Heart right ventricle (tissue), 16 donors: ENCODE measurements around the gene NR5A2. TPM values are rescaled to one million over a fixed set of nuclear protein-coding genes. Genes with fewer than 3 reads are reported as not detected.
A peak's percentile ranks its signal among the peaks of the same experiment; 100 is the strongest.

ENCODE experiments used
- ATAC-seq, 8 donors: fragments of 200-7000 bp; cut with Tn5 transposase; one replicate each; pipeline ENCODE4 v1.9.1; 2020; ENCODE audit warnings: mild to moderate bottlenecking in 8 of 8, moderate library complexity in 8 of 8, moderate number of reproducible peaks in 1 of 8
- DNase-seq, 2 donors: peaks; one replicate each; pipeline ENCODE4 v3.0.0-alpha.2; 2020
- H3K27ac ChIP-seq, 10 donors: fragments of 200-600 bp; sonication (generic) in 2 of 10; one replicate each; pipeline versions ENCODE4 v1.5.0 to v1.8.0; 2020 to 2022; ENCODE audit warnings: mild to moderate bottlenecking in 3 of 10
- H3K27me3 ChIP-seq, 7 donors: fragments of 200-600 bp; one replicate each; pipeline ENCODE4 v1.8.0; 2021 to 2022; ENCODE audit warnings: mild to moderate bottlenecking in 2 of 7
- H3K36me3 ChIP-seq, 9 donors: fragments of 200-600 bp; sonication (generic) in 1 of 9; one replicate each; pipeline versions ENCODE4 v1.5.0 to v1.8.0; 2020 to 2022; ENCODE audit warnings: mild to moderate bottlenecking in 2 of 9
- H3K4me1 ChIP-seq, 9 donors: fragments of 200-600 bp; sonication (generic) in 1 of 9; one replicate each; pipeline versions ENCODE4 v1.5.0 to v1.8.0; 2020 to 2022; ENCODE audit warnings: mild to moderate bottlenecking in 4 of 9
- H3K4me3 ChIP-seq, 10 donors: fragments of 200-600 bp; sonication (generic) in 2 of 10; one replicate each; pipeline versions ENCODE4 v1.5.0 to v1.8.0; 2020 to 2022; ENCODE audit warnings: mild to moderate bottlenecking in 7 of 10, moderate library complexity in 2 of 10
- H3K9me3 ChIP-seq, 11 donors: fragments of 200-600 bp in 10 of 11; sonication (generic) in 2 of 11; one replicate each; pipeline versions ENCODE4 v1.5.0 to v1.8.0; 2013 to 2022; ENCODE audit warnings: mild to moderate bottlenecking in 2 of 11, control low read depth in 1 of 11, moderate library complexity in 1 of 11
- WGBS, 2 donors: extraction: QIAGEN DNeasy Blood & Tissue Kit; methylation state at CpG; one replicate each; pipeline ENCODE4 v1.1.7; 2013; ENCODE audit warnings: inconsistent platforms in 1 of 2; 5-methylcytosine and 5-hydroxymethylcytosine counted together
- intact Hi-C, 10 donors: fragments of 100-400 bp; cut with DNase I; formaldehyde crosslinking; loops; one replicate each; pipeline versions ENCODE4 v1.11.1 to v1.14.2; 2022
- polyA plus RNA-seq, 2 donors: library from polyadenylated mRNA; stranded (reverse); fragments of 200-250 nt; gene quantifications; one replicate each; pipeline ENCODE4 v1.2.3, GENCODE V29; 2013
- total RNA-seq, 10 donors: library from RNA; stranded (reverse); fragmentation: NEBNext Ultra II Directional in 3 of 10; extraction: Animal tissue kit (Norgen Biotek cat#: 25700) in 3 of 10; gene quantifications; one replicate each; pipeline versions ENCODE4 v1.2.1 to v1.2.4, GENCODE V29; 2021 to 2023
- TF ChIP-seq, protein P1 (sequence below), 9 donors: fragments of 200-600 bp; sonication (generic) in 2 of 9; IDR thresholded peaks; one replicate each; pipeline versions ENCODE4 v1.5.0 to v1.8.0; 2021 to 2022; ENCODE audit warnings: antibody characterized with exemption in 9 of 9, mild to moderate bottlenecking in 5 of 9, moderate library complexity in 1 of 9
- donor health status: Arrhythmogenic right ventricular cardiomyopathy.
- donor health status: ischemic (EF 13 %, LVEDD 7.1; RV severe dilation, severe dysfunction).
- donor health status: healthy with polysubstance abuse.
- donor health status: DM: no; HTN: yes; CAD: no.
- donor health status: DM: no; HTN: no; CAD: no.
- donor health status: ischemic (EF 25% LVEDD 6.9; RV normal size, moderate dysfunction).
- donor health status: ischemic (EF 25% LVEDD 5.7; RV mildly dilated, moderate dysfunction).
- donor health status: healthy.
- donor health status: DM: yes; HTN: yes; CAD: no.
- donor health status: Ischemic cardiomyopathy.
- donor health status: ischemic (EF 35%, LVEDD 5.7; RV mildly dilated, moderate dysfunction).
- donor health status: nonischemic (EF 11% LVEDD 7.7; RV severe dilation, severe dysfunction).
- donor health status: DM: yes; HTN: yes; CAD: no.
- donor health status: PGD.
- donor health status: ischemic (EF 29% LVEDD 5.4; RV normal size, mild dysfunction).
- donor health status: nonischemic (EF 23%, LVEDD 6.1; RV moderate dilation, normal function).

Gene NR5A2
- total and polyA plus RNA-seq, 12 donors = 0.52 to 1.9 (median 1.3) TPM

DNA sequence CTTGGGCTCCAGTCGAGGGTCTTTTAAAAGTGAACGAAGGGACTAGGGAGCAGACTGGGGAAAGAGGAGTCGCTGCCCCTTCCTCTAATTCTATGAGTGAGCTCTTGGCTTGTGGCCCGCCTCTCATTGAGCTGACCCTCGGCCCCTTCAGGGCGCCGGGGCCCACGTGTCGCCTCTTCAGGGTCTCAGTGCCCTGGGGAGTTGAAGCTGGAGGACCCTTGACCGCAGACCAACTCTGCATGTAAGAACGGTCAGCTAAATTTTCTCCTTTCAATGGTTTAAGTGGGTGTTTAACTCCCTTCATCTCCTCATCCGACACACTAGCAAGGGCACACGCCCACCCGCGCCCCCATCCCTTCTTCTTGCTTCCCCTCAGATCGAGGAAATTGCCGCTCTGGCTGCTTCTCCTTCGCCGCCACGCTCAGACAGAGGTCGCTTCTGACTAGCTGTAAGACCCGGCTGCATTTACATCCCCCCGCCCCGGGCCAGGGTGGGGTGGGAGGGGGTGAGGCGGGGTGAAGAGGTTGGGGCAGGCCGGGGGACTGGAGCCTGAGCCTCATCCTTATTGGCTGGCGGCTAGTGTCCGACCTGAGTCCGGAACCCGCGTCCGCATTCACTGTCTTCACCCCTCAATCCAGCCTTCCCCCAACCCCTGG, 10.9 kb downstream of the NR5A2 start:
- DNase-seq = no peak
- Histone ChIP-seq H3K9me3 (no peaks in the 10 kb centered on the region), H3K4me3 (peak overlapping the region in 8 of 10 donors; percentile 47 to 64 (median 60)), H3K27me3 (peaks cover 31 to 100% (median 100%) of the 10 kb centered on the region in 7 donors), H3K36me3 (no peaks in the 10 kb centered on the region), H3K4me1 (peaks cover 0 to 73% (median 61%) of the 10 kb centered on the region in 9 donors), H3K27ac (no peak overlapping the region)
- TF ChIP-seq, protein P1, sequence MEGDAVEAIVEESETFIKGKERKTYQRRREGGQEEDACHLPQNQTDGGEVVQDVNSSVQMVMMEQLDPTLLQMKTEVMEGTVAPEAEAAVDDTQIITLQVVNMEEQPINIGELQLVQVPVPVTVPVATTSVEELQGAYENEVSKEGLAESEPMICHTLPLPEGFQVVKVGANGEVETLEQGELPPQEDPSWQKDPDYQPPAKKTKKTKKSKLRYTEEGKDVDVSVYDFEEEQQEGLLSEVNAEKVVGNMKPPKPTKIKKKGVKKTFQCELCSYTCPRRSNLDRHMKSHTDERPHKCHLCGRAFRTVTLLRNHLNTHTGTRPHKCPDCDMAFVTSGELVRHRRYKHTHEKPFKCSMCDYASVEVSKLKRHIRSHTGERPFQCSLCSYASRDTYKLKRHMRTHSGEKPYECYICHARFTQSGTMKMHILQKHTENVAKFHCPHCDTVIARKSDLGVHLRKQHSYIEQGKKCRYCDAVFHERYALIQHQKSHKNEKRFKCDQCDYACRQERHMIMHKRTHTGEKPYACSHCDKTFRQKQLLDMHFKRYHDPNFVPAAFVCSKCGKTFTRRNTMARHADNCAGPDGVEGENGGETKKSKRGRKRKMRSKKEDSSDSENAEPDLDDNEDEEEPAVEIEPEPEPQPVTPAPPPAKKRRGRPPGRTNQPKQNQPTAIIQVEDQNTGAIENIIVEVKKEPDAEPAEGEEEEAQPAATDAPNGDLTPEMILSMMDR (IDR thresholded peaks at IDR 0.05) = no peak
- 12 to 22% methylated on average over 32 of the region's 32 CpGs for WGBS, 2 donors
- intact Hi-C loops = loop anchor here in 2 of 10 donors (10.0 kb wide), 2 partner anchors 206 to 354 kb away; no protein-coding TSS in a partner anchor
- ATAC-seq = no peak

DNA sequence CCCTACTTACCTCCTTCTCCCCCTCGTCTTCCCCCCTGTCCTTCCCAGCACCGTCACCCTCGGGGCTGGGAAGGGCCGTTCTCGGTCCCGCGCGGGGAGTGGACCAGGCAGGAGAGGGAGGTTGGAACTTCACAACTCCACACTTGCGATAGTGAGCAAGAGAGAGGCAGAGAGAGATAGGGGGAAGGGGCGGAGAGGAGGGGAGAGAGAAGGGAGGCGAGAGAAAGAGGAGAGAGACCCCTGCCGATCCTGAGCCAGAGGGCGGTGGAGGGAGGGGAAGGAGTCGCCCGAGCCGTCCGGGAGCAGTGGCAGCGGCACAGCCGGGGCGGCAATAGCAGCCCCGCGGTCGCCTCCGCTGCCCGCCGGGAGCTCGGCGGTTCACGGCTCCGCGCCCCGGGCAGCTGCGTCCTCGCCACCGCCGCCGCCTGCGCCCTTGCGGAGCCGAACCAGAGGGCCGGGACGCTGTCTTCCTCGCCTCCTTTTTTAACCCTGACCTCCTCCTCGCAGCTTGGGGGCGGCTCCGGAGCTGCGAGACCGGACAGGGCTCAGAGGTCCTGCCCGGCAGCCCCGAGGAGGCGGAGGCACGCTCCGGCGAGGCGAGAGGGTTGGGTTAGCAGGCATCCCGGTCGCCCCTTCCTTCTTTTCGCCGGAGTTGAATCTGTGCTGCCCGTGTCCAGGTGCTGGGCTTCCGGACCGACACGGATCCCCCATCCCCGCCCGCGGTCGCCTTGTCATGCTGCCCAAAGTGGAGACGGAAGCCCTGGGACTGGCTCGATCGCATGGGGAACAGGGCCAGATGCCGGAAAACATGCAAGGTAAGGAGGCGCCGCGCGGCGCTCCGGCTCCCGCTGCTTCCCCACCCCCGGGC, 11.7 kb downstream of the NR5A2 start:
- 0 to 1% methylated on average over 76 to 79 of the region's 79 CpGs for WGBS, 2 donors
- Histone ChIP-seq H3K9me3 (no peaks in the 10 kb centered on the region), H3K4me3 (peak overlapping the region; percentile 29 to 64 (median 56)), H3K4me1 (peaks cover 0 to 75% (median 61%) of the 10 kb centered on the region in 9 donors), H3K36me3 (no peaks in the 10 kb centered on the region), H3K27me3 (peaks cover 31 to 100% (median 100%) of the 10 kb centered on the region in 7 donors), H3K27ac (peak overlapping the region in 9 of 10 donors; percentile 13 to 80 (median 52))
- intact Hi-C loops = loop anchor here in 2 of 10 donors (10.0 kb wide), 2 partner anchors 206 to 354 kb away; no protein-coding TSS in a partner anchor
- DNase-seq = peak in 1 of 2 donors; percentile 35
- ATAC-seq = peak; percentile 24 to 63 (median 50)
- TF ChIP-seq, protein P1 (IDR thresholded peaks at IDR 0.05) = no peak

DNA sequence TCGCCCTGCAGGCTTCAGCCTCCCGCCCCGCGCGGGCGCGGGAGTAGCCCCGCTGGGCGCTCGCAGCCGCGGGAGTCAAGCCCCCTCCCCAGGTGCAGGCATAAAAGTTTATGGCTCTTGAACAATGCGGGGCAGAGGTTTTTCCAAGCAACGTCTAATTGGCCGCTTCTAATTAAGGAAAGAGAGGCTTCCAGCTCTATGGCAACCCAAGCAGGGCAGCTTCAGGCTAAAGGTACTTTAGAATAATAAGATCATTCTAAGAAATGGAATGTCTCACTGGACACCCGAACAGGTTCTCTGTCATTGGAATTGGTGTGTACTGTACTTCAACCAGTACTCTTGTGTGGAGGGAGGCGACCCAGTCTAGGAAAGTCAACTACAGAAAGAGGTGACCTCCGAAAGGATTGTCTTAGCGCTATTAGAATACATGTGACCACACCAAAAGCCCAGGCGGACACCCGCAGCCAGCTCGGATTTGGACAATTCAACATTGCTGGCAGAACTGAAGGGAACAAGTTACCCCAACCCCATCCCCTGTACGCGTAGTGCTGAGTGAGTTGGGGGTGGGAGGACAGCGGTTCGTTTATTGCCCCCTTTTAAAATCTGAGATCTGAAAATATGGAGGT, 12.5 kb downstream of the NR5A2 start:
- WGBS, 2 donors = 1% methylated on average over 26 of the region's 26 CpGs
- intact Hi-C loops = loop anchor here in 2 of 10 donors (10.0 kb wide), 2 partner anchors 205 to 355 kb away; no protein-coding TSS in a partner anchor
- DNase-seq = no peak
- ATAC-seq = peak in 1 of 8 donors; percentile 22
- no peaks in the 10 kb centered on the region for H3K9me3 ChIP-seq
- peak overlapping the region in 8 of 10 donors; percentile 13 to 80 (median 56) for H3K27ac ChIP-seq
- no peaks in the 10 kb centered on the region for H3K36me3 ChIP-seq
- peaks cover 0 to 67% (median 57%) of the 10 kb centered on the region in 9 donors for H3K4me1 ChIP-seq
- H3K27me3 ChIP-seq = peaks cover 31 to 100% (median 100%) of the 10 kb centered on the region in 7 donors
- peak overlapping the region; percentile 29 to 64 (median 56) for H3K4me3 ChIP-seq
- TF ChIP-seq, protein P1 (IDR thresholded peaks at IDR 0.05) = no peak
